HPDE6-E6E7 (cell line): Measurements from ENCODE around the gene KLK2.

Source experiments
- DNase-seq: peaks from one replicate; pipeline ENCODE4 v3.0.0; 2011; ENCODE audit warnings: missing footprints; ENCODE audit errors: extremely low spot score

Gene KLK2

DNA sequence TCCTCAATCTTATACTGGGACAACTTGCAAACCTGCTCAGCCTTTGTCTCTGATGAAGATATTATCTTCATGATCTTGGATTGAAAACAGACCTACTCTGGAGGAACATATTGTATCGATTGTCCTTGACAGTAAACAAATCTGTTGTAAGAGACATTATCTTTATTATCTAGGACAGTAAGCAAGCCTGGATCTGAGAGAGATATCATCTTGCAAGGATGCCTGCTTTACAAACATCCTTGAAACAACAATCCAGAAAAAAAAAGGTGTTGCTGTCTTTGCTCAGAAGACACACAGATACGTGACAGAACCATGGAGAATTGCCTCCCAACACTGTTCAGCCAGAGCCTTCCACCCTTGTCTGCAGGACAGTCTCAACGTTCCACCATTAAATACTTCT, 22.5 kb upstream of the KLK2 start:
- no peak for DNase-seq

DNA sequence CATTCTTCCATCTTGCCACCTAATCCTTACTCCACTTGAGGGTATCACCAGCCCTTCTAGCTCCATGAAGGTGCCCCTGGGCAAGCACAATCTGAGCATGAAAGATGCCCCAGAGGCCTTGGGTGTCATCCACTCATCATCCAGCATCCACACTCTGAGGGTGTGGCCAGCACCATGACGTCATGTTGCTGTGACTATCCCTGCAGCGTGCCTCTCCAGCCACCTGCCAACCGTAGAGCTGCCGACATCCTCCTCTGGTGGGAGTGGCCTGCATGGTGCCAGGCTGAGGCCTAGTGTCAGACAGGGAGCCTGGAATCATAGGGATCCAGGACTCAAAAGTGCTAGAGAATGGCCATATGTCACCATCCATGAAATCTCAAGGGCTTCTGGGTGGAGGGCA, 21.6 kb upstream of the KLK2 start:
- DNase-seq: no peak

DNA sequence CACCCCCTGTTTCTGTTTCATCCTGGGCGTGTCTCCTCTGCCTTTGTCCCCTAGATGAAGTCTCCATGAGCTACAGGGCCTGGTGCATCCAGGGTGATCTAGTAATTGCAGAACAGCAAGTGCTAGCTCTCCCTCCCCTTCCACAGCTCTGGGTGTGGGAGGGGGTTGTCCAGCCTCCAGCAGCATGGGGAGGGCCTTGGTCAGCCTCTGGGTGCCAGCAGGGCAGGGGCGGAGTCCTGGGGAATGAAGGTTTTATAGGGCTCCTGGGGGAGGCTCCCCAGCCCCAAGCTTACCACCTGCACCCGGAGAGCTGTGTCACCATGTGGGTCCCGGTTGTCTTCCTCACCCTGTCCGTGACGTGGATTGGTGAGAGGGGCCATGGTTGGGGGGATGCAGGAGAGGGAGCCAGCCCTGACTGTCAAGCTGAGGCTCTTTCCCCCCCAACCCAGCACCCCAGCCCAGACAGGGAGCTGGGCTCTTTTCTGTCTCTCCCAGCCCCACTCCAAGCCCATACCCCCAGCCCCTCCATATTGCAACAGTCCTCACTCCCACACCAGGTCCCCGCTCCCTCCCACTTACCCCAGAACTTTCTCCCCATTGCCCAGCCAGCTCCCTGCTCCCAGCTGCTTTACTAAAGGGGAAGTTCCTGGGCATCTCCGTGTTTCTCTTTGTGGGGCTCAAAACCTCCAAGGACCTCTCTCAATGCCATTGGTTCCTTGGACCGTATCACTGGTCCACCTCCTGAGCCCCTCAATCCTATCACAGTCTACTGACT, 18.4 kb upstream of the KLK2 start, which contains the start of gene KLK3:
Gene KLK3, plus strand, starts transcription at position 280 of the 775 bp plus-strand sequence. Its CDS starts 41 bp downstream, at position 321.
- no peak for DNase-seq

DNA sequence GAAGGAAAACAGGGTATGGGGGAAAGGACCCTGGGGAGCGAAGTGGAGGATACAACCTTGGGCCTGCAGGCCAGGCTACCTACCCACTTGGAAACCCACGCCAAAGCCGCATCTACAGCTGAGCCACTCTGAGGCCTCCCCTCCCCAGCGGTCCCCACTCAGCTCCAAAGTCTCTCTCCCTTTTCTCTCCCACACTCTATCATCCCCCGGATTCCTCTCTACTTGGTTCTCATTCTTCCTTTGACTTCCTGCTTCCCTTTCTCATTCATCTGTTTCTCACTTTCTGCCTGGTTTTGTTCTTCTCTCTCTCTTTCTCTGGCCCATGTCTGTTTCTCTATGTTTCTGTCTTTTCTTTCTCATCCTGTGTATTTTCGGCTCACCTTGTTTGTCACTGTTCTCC, 15.9 kb upstream of the KLK2 start:
- no peak for DNase-seq

DNA sequence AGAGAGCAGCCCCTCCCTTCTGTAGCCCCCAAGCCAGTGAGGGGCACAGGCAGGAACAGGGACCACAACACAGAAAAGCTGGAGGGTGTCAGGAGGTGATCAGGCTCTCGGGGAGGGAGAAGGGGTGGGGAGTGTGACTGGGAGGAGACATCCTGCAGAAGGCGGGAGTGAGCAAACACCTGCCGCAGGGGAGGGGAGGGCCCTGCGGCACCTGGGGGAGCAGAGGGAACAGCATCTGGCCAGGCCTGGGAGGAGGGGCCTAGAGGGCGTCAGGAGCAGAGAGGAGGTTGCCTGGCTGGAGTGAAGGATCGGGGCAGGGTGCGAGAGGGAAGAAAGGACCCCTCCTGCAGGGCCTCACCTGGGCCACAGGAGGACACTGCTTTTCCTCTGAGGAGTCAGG, 14.4 kb upstream of the KLK2 start:
- no peak for DNase-seq

DNA sequence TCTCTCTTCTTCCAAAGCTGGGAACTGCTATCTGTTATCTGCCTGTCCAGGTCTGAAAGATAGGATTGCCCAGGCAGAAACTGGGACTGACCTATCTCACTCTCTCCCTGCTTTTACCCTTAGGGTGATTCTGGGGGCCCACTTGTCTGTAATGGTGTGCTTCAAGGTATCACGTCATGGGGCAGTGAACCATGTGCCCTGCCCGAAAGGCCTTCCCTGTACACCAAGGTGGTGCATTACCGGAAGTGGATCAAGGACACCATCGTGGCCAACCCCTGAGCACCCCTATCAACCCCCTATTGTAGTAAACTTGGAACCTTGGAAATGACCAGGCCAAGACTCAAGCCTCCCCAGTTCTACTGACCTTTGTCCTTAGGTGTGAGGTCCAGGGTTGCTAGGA, 13.4 kb upstream of the KLK2 start:
- DNase-seq: no peak

DNA sequence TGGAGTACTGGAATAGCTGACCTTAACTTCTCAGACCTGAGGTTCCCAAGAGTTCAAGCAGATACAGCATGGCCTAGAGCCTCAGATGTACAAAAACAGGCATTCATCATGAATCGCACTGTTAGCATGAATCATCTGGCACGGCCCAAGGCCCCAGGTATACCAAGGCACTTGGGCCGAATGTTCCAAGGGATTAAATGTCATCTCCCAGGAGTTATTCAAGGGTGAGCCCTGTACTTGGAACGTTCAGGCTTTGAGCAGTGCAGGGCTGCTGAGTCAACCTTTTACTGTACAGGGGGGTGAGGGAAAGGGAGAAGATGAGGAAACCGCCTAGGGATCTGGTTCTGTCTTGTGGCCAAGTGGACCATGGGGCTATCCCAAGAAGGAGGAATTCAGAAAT, 12.2 kb upstream of the KLK2 start:
- DNase-seq: no peak

DNA sequence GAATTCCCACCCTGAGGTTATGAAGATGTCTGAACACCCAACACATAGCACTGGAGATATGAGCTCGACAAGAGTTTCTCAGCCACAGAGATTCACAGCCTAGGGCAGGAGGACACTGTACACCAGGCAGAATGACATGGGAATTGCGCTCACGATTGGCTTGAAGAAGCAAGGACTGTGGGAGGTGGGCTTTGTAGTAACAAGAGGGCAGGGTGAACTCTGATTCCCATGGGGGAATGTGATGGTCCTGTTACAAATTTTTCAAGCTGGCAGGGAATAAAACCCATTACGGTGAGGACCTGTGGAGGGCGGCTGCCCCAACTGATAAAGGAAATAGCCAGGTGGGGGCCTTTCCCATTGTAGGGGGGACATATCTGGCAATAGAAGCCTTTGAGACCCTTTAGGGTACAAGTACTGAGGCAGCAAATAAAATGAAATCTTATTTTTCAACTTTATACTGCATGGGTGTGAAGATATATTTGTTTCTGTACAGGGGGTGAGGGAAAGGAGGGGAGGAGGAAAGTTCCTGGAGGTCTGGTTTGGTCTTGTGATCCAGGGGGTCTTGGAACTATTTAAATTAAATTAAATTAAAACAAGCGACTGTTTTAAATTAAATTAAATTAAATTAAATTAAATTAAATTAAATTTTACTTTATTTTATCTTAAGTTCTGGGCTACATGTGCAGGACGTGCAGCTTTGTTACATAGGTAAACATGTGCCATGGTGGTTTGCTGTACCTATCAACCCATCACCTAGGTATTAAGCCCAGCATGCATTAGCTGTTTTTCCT, 11.5 kb upstream of the KLK2 start:
- DNase-seq: no peak

DNA sequence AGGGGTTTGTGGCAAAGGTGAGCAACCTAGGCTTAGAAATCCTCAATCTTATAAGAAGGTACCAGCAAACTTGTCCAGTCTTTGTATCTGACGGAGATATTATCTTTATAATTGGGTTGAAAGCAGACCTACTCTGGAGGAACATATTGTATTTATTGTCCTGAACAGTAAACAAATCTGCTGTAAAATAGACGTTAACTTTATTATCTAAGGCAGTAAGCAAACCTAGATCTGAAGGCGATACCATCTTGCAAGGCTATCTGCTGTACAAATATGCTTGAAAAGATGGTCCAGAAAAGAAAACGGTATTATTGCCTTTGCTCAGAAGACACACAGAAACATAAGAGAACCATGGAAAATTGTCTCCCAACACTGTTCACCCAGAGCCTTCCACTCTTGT, 3.8 kb upstream of the KLK2 start:
- no peak for DNase-seq

DNA sequence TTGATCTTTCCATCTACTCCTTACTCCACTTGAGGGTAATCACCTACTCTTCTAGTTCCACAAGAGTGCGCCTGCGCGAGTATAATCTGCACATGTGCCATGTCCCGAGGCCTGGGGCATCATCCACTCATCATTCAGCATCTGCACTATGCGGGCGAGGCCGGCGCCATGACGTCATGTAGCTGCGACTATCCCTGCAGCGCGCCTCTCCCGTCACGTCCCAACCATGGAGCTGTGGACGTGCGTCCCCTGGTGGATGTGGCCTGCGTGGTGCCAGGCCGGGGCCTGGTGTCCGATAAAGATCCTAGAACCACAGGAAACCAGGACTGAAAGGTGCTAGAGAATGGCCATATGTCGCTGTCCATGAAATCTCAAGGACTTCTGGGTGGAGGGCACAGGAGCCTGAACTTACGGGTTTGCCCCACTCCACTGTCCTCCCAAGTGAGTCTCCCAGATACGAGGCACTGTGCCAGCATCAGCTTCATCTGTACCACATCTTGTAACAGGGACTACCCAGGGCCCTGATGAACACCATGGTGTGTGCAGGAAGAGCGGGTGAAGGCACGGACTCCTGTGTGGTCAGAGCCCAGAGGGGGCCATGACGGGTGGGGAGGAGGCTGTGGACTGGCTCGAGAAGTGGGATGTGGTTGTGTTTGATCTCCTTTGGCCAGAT, 2.7 kb upstream of the KLK2 start:
- no peak for DNase-seq

DNA sequence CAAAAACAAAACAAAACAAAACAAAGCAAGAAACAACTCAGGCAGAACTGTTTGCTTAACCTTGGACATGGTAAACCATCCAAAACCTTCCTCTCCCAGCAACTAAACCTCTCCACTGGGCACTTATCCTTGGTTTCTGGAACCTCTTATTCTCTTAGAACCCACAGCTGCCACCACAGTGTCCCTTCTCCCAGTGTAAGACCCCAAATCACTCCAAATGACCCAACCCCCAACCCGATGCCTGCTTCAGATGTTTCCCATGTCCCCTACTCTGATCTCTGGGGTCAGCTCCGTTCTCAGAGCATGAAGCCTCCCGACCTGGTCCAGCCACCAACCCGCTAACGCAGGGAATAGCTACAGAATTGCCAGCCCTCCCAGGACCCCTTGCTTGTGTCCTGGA, 972 bp downstream of the KLK2 start:
- no peak for DNase-seq

DNA sequence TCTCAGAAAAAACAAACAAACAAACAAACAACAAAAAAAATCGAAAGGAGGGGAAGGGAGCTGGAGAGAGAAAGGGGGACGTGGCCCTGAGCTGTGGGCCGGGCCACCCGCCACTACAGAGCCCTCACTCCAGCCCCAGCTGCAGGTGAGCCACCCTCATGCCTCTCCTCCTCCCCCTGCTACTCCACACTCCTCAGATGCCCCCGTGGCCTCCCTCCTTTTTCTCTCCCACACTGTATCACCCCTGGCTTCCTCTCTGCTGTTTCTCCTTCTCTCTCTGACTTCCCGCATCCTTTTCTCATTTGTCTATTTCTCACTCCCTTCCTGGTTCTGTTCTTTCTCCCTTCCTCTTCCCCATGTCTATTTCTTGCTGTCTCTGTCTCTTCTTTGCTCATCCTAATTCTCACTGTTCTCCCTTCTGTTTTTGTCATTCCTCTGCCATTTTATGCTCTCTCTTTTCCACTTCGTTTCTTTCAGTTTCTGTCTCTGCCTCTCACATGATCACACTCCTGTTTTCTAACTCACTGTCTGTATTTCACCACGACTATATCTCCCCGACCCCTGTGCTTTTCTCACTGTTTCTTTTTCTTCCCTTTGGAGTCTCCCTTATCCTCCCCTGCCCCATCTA, 2.7 kb downstream of the KLK2 start:
- no peak for DNase-seq

DNA sequence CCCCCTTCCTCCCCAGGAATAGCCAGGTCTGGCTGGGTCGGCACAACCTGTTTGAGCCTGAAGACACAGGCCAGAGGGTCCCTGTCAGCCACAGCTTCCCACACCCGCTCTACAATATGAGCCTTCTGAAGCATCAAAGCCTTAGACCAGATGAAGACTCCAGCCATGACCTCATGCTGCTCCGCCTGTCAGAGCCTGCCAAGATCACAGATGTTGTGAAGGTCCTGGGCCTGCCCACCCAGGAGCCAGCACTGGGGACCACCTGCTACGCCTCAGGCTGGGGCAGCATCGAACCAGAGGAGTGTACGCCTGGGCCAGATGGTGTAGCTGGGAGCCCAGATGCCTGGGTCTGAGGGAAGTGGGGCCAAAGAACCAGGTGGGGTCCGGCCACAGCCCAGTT, 3.2 kb downstream of the KLK2 start:
- no peak for DNase-seq

DNA sequence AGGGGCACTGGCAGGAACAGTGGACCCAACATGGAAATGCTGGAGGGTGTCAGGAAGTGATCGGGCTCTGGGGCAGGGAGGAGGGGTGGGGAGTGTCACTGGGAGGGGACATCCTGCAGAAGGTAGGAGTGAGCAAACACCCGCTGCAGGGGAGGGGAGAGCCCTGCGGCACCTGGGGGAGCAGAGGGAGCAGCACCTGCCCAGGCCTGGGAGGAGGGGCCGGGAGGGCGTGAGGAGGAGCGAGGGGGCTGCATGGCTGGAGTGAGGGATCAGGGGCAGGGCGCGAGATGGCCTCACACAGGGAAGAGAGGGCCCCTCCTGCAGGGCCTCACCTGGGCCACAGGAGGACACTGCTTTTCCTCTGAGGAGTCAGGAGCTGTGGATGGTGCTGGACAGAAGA, 4.1 kb downstream of the KLK2 start:
- DNase-seq: no peak

DNA sequence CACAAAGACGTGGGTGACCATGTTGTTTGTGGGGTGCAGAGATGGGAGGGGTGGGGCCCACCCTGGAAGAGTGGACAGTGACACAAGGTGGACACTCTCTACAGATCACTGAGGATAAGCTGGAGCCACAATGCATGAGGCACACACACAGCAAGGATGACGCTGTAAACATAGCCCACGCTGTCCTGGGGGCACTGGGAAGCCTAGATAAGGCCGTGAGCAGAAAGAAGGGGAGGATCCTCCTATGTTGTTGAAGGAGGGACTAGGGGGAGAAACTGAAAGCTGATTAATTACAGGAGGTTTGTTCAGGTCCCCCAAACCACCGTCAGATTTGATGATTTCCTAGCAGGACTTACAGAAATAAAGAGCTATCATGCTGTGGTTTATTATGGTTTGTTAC, 5.6 kb downstream of the KLK2 start:
- DNase-seq: no peak

DNA sequence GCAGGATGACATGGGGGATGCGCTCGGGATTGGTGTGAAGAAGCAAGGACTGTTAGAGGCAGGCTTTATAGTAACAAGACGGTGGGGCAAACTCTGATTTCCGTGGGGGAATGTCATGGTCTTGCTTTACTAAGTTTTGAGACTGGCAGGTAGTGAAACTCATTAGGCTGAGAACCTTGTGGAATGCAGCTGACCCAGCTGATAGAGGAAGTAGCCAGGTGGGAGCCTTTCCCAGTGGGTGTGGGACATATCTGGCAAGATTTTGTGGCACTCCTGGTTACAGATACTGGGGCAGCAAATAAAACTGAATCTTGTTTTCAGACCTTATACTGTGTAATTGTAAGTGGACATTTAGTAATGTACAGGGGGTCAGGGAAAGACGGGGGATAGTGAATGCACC, 7.0 kb downstream of the KLK2 start:
- no peak for DNase-seq

DNA sequence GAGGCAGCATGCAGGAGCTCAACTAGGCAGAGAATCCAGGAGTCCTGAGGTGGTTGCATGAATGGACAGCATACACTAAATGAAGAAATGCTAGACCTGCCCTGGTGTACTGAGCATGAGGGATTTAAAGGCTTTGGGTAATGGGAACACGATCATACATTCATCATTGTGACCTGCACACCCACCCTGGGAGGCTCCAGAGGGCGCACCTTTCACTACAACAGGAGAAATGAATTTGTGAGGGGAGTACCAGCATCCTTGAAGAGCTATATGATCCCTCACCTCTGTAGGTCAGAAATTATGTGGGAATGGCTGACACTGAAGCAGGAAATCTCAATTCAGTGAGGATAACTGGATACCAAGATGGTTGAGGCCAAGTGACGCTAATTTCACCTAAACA, 8.9 kb downstream of the KLK2 start:
- DNase-seq: no peak

DNA sequence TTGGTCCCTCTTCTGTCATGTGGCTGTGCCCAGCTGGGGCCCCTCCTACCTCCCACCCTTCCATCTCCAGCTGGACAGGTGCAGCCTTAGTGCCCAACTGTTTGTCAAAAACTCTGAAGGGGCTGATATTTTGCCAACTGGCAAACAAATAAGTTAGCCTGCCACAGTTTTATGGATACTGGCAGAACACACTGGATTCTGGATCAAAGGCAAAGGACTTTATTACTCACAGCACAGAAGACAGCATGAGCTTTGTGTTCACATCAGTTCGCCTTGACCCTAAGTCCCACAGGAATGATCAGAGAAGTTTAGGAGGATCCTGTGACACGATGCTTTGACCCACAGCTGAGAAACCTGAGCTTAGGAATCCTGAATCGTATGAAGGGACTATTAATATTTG, 16.4 kb downstream of the KLK2 start:
- DNase-seq: no peak

DNA sequence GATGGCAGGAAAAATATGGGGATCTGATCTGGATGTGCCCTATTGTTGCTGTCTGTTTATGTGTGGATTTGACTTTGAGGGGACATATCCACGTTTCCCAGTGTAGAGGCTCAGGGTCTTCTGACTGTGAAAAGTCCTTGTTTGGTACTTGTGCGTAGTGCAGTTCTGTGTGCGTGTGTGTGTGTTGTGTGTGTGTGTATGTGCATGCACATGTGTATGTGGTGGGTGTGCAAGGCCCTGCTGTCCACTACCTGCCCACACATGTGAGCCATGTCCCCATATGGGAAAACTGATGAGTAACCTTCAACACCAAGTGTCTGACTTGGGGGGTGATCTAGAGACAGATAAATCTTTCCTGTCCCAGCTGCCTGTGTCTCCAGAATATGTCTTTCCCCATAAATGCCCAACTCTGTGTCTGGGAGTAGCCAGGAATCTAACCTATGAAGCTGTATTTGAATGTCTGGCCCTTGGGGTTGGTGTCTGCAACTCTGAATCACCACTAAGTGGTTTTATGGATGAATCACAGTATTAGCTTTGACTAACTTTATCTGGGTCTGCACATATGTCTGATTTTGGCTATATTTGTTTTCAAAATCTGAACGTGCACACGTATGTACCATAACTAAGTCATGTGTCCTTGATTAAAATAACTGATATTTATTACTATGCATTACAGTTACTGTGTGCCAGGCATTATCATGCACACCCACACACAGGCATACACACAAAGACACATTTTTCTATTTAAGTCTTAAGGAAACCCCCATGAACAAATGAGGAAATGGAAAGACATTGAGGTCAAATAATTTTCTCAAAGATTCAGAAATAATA, 17.4 kb downstream of the KLK2 start:
- DNase-seq: peak; percentile 21

DNA sequence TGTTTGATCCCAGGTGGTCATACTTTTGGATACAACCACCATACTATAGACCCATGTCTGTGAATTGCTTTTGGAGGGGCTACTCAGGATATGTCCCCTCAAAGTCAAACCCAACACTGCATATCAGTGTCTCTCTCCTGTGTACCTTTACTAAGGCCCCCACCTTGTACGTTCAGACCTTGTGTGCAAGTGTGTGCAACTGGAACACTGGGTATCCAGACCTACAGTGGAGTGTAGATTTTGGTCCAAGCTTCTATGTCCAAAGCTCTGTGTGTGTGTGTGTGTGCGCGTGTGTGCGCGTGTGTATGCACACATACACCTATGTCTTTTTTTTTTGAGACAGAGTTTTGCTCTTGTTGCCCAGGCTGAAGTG, 18.0 kb downstream of the KLK2 start:
- no peak for DNase-seq

DNA sequence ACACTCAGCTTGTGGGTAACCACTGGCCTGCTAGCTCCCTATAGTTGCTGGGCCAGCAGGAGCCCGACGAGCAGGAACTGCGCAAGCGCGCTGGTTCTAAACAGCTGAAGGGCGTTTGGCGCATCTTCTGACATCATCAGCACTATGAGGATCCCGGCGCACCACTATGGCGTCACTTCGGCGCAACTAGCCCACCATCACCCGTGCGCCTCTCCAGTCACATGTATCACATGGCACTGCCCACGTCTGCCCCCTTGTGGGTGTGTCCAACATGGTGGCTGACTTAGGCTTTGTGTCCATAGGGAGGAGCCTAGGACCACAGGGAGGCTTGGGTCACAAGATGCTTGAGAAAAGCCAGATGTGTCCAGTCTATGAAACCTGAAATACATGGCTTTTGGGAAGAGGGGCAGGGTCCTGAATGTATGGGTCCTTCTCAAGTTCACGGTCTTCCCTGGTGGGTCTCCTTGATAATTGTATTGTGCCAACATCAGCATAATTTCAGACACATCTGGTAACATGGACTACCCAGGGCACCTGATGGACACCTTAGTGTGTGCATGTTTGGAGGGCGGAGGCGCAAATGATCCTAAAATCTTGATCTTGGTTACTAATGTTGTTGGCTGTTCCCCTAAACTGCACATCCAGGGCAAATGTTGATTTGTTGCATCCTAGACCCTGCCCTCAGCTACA, 20.0 kb downstream of the KLK2 start:
- no peak for DNase-seq
